ENCODE results near the gene GATA2. TPM values are rescaled to one million over a fixed set of nuclear protein-coding genes. Genes with fewer than 3 reads are reported as not detected.
A peak's percentile ranks its signal among the peaks of the same experiment; 100 is the strongest.

GATA2 gene
- total RNA-seq, 1 experiment from 2014 or later, result 18.6 TPM

DNA sequence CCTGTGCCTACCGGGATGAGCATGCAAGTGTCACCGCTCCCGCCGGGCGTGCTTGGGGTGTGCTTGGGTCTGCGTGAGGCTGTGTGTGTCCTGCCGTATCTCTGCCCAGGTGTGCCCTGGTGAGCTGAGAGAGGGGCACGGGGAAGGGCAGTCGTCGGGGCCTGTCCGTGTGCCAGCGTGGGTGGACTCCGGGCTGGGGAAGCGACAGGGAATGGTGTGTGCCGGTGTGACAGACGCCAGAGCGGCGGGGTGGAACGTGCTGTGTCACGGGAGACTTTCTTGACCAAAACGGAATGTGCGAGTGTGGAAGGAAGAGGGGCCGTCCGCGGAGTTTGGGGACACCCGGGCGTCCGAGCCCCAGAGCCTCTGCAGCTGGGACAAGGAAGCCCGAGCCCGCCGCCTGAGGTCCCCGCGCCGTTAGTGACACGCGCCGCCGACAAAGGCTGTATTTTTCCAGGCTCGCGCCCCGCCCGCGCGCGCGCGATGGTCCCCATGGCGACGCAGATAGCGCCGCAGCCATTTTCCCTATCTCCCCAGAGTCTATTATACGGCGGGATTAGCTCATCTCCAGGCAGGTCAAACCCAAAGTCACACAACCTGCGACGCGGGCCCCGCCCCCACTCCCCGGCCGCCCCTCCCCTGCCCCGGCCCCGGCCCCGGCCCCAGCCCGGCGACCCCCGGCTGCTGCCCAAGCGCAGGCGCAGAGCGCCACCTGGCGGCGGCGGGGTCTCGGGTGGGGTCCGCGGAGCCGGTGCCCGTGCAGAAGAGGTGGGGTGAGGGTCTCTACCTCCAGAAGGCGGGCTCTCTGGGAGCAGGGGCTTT lies 4.5 kb upstream of the GATA2 start:
- no TSS peak for BruUV-seq (replicated peaks)
- POLR2A ChIA-PET, result no interaction called here
- H3K79me2 ChIP-seq (ENCODE audit: insufficient read depth, low read length), result peaks cover 7% of the 10 kb centered on the region; the same call in 1 of the 2 replicates
- no peak overlapping the region for H3K4me2 ChIP-seq (ENCODE audit: low read length)
- no peaks in the 10 kb centered on the region for H3K27me3 ChIP-seq (ENCODE audit: insufficient read depth, low read length)
- CTCF ChIA-PET, result no interaction called here
- no peak overlapping the region for H3K9ac ChIP-seq (ENCODE audit: low read length)
- H4K20me1 ChIP-seq (ENCODE audit: insufficient read depth), result no peaks in the 10 kb centered on the region
- peaks cover 0 to 6% of the 10 kb centered on the region in 2 experiments; a peak in 2 of 4 replicates for H3K4me1 ChIP-seq (ENCODE audit: control insufficient read depth in 1 of 2, insufficient read depth in 2 of 2, low read length in 2 of 2)
- no peaks in the 10 kb centered on the region for H3K9me3 ChIP-seq (ENCODE audit: control insufficient read depth in 1 of 2, insufficient read depth in 1 of 2, low read depth in 1 of 2, low read length in 2 of 2)
- H3K27ac ChIP-seq (ENCODE audit: low read depth, low read length), result no peak overlapping the region
- DNase-seq (ENCODE audit: low read depth, low spot score), result no peak
- RAD21 ChIA-PET (ENCODE audit: low non-redundant PET in 1 of 2, low total read pairs in 2 of 2, uncharacterized antibody in 2 of 2, unreplicated experiment in 2 of 2), result no interaction called here
- ATAC-seq, result peak; percentile 68
- no peaks in the 10 kb centered on the region; a peak in 1 of 4 replicates for H3K36me3 ChIP-seq (ENCODE audit: control insufficient read depth in 1 of 2, insufficient read depth in 2 of 2, low read length in 2 of 2)
- H2AFZ ChIP-seq (ENCODE audit: low read depth, low read length, poor library complexity, severe bottlenecking), result no peak overlapping the region
- TF ChIP-seq RAD21 (IDR thresholded peaks at IDR 0.05; ENCODE audit: low read depth), result peak; percentile 57
- TF ChIP-seq, protein P1, sequence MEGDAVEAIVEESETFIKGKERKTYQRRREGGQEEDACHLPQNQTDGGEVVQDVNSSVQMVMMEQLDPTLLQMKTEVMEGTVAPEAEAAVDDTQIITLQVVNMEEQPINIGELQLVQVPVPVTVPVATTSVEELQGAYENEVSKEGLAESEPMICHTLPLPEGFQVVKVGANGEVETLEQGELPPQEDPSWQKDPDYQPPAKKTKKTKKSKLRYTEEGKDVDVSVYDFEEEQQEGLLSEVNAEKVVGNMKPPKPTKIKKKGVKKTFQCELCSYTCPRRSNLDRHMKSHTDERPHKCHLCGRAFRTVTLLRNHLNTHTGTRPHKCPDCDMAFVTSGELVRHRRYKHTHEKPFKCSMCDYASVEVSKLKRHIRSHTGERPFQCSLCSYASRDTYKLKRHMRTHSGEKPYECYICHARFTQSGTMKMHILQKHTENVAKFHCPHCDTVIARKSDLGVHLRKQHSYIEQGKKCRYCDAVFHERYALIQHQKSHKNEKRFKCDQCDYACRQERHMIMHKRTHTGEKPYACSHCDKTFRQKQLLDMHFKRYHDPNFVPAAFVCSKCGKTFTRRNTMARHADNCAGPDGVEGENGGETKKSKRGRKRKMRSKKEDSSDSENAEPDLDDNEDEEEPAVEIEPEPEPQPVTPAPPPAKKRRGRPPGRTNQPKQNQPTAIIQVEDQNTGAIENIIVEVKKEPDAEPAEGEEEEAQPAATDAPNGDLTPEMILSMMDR (IDR thresholded peaks at IDR 0.05 in 2 of 3, conservative IDR thresholded peaks at IDR 0.05 in 1 of 3; ENCODE audit: borderline replicate concordance in 1 of 3, insufficient read depth in 1 of 3, low read depth in 2 of 3, low read length in 2 of 3), result peak; percentile 31 to 62 (median 61); a peak in 5 of 6 replicates
- no peak for TF ChIP-seq SIN3A (IDR thresholded peaks at IDR 0.05; ENCODE audit: low read depth)
- TF ChIP-seq TCF7L2 (IDR thresholded peaks at IDR 0.05; ENCODE audit: borderline replicate concordance, extremely low read depth, insufficient read depth, insufficient read length), result no peak
- H3K4me3 ChIP-seq (replicated peaks in 1 of 2; ENCODE audit: low read depth in 1 of 2, low read length in 2 of 2), result no peak overlapping the region
- no peaks in the 10 kb centered on the region for H3K9me2 ChIP-seq (ENCODE audit: insufficient read depth)
- intact Hi-C loops (cut with micrococcal nuclease), result loop anchor here (5.0 kb wide), 1 partner anchor 270 kb away; no protein-coding TSS in a partner anchor
